ENCODE measurements around the gene EFNB3.

GRCh38 chr17:7744416-7744815 lies 39.4 kb downstream of the EFNB3 start:
- TF ChIP-seq, protein P1, sequence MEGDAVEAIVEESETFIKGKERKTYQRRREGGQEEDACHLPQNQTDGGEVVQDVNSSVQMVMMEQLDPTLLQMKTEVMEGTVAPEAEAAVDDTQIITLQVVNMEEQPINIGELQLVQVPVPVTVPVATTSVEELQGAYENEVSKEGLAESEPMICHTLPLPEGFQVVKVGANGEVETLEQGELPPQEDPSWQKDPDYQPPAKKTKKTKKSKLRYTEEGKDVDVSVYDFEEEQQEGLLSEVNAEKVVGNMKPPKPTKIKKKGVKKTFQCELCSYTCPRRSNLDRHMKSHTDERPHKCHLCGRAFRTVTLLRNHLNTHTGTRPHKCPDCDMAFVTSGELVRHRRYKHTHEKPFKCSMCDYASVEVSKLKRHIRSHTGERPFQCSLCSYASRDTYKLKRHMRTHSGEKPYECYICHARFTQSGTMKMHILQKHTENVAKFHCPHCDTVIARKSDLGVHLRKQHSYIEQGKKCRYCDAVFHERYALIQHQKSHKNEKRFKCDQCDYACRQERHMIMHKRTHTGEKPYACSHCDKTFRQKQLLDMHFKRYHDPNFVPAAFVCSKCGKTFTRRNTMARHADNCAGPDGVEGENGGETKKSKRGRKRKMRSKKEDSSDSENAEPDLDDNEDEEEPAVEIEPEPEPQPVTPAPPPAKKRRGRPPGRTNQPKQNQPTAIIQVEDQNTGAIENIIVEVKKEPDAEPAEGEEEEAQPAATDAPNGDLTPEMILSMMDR (IDR thresholded peaks at IDR 0.05; ENCODE audit: insufficient read depth, low read length), result no peak
- no peak for TF ChIP-seq POLR2AphosphoS5 (IDR thresholded peaks at IDR 0.05; ENCODE audit: low read depth)
